ENCODE data around the gene NAA10.

Gene NAA10

DNA sequence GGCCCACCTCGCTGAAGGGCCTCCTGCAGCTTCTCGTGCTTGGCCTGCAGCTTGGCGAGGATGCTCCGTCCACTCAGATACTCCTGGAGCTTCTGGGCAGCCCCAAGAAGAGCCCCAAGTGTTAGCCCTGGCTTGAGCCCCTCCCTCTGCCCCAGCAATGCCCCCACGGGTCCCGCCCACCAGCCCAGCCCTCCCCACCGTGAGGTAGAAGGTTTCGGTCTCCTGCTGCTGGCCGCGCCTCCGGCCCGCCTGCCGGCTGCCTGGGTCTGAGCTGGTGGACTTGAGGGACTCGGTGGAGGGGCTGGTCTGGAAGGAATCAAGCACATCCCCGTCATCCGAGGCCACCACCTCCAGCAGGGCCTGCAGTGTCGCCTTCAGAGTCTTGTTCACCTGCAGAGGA, 21.6 kb downstream of the NAA10 start:
- no peaks in the 10 kb centered on the region for H3K9me3 ChIP-seq (ENCODE audit: control insufficient read depth in 5 of 5, low read length in 5 of 5)
- H3K27ac ChIP-seq (ENCODE audit: low read depth, low read length): no peak overlapping the region
- H3K36me3 ChIP-seq (ENCODE audit: control insufficient read depth in 5 of 5, insufficient read depth in 5 of 5, low read length in 5 of 5): peaks cover 0 to 5% (median 0%) of the 10 kb centered on the region in 5 donors
- no peak overlapping the region for H3K9ac ChIP-seq (ENCODE audit: low read length in 5 of 5)
- peaks cover 0 to 6% (median 0%) of the 10 kb centered on the region in 5 donors for H3K4me1 ChIP-seq (ENCODE audit: control insufficient read depth in 5 of 5, insufficient read depth in 5 of 5, low read length in 5 of 5)
- H3K4me3 ChIP-seq (ENCODE audit: low read depth in 1 of 5, low read length in 5 of 5): no peak overlapping the region
- H3K27me3 ChIP-seq (ENCODE audit: control insufficient read depth in 5 of 5, insufficient read depth in 4 of 5, low read length in 5 of 5): peaks cover under 1 to 27% (median 10%) of the 10 kb centered on the region in 5 donors

GRCh38 chrX:153911798-153912197, 23.0 kb downstream of the NAA10 start:
- H3K4me1 ChIP-seq (ENCODE audit: control insufficient read depth in 5 of 5, insufficient read depth in 5 of 5, low read length in 5 of 5): peaks cover 0 to 17% (median 0%) of the 10 kb centered on the region in 5 donors
- no peak overlapping the region for H3K9ac ChIP-seq (ENCODE audit: low read length in 5 of 5)
- no peak overlapping the region for H3K4me3 ChIP-seq (ENCODE audit: low read depth in 1 of 5, low read length in 5 of 5)
- peaks cover 8 to 37% (median 18%) of the 10 kb centered on the region in 5 donors for H3K27me3 ChIP-seq (ENCODE audit: control insufficient read depth in 5 of 5, insufficient read depth in 4 of 5, low read length in 5 of 5)
- no peak overlapping the region for H3K27ac ChIP-seq (ENCODE audit: low read depth, low read length)
- H3K9me3 ChIP-seq (ENCODE audit: control insufficient read depth in 5 of 5, low read length in 5 of 5): no peaks in the 10 kb centered on the region
- peaks cover 0 to 10% (median 0%) of the 10 kb centered on the region in 5 donors for H3K36me3 ChIP-seq (ENCODE audit: control insufficient read depth in 5 of 5, insufficient read depth in 5 of 5, low read length in 5 of 5)

- Histone ChIP-seq H3K4me1 (ENCODE audit: control insufficient read depth in 5 of 5, insufficient read depth in 5 of 5, low read length in 5 of 5) (peaks cover 0 to 30% (median 0%) of the 10 kb centered on the region in 5 donors), H3K4me3 (ENCODE audit: low read depth in 1 of 5, low read length in 5 of 5) (no peak overlapping the region), H3K36me3 (ENCODE audit: control insufficient read depth in 5 of 5, insufficient read depth in 5 of 5, low read length in 5 of 5) (peaks cover 0 to 10% (median 0%) of the 10 kb centered on the region in 5 donors), H3K27ac (ENCODE audit: low read depth, low read length) (no peak overlapping the region), H3K9me3 (ENCODE audit: control insufficient read depth in 5 of 5, low read length in 5 of 5) (no peaks in the 10 kb centered on the region), H3K27me3 (ENCODE audit: control insufficient read depth in 5 of 5, insufficient read depth in 4 of 5, low read length in 5 of 5) (peaks cover 12 to 43% (median 21%) of the 10 kb centered on the region in 5 donors), H3K9ac (ENCODE audit: low read length in 5 of 5) (no peak overlapping the region)
Observed at GRCh38 chrX:153910446-153910845, 24.4 kb downstream of the NAA10 start.

GRCh38 chrX:153909980-153910360, 24.9 kb downstream of the NAA10 start:
- no peak overlapping the region for H3K9ac ChIP-seq (ENCODE audit: low read length in 5 of 5)
- H3K4me1 ChIP-seq (ENCODE audit: control insufficient read depth in 5 of 5, insufficient read depth in 5 of 5, low read length in 5 of 5): peaks cover 0 to 30% (median 0%) of the 10 kb centered on the region in 5 donors
- peaks cover 0 to 10% (median 0%) of the 10 kb centered on the region in 5 donors for H3K36me3 ChIP-seq (ENCODE audit: control insufficient read depth in 5 of 5, insufficient read depth in 5 of 5, low read length in 5 of 5)
- peaks cover 12 to 43% (median 21%) of the 10 kb centered on the region in 5 donors for H3K27me3 ChIP-seq (ENCODE audit: control insufficient read depth in 5 of 5, insufficient read depth in 4 of 5, low read length in 5 of 5)
- H3K27ac ChIP-seq (ENCODE audit: low read depth, low read length): no peak overlapping the region
- no peak overlapping the region for H3K4me3 ChIP-seq (ENCODE audit: low read depth in 1 of 5, low read length in 5 of 5)
- no peaks in the 10 kb centered on the region for H3K9me3 ChIP-seq (ENCODE audit: control insufficient read depth in 5 of 5, low read length in 5 of 5)

DNA sequence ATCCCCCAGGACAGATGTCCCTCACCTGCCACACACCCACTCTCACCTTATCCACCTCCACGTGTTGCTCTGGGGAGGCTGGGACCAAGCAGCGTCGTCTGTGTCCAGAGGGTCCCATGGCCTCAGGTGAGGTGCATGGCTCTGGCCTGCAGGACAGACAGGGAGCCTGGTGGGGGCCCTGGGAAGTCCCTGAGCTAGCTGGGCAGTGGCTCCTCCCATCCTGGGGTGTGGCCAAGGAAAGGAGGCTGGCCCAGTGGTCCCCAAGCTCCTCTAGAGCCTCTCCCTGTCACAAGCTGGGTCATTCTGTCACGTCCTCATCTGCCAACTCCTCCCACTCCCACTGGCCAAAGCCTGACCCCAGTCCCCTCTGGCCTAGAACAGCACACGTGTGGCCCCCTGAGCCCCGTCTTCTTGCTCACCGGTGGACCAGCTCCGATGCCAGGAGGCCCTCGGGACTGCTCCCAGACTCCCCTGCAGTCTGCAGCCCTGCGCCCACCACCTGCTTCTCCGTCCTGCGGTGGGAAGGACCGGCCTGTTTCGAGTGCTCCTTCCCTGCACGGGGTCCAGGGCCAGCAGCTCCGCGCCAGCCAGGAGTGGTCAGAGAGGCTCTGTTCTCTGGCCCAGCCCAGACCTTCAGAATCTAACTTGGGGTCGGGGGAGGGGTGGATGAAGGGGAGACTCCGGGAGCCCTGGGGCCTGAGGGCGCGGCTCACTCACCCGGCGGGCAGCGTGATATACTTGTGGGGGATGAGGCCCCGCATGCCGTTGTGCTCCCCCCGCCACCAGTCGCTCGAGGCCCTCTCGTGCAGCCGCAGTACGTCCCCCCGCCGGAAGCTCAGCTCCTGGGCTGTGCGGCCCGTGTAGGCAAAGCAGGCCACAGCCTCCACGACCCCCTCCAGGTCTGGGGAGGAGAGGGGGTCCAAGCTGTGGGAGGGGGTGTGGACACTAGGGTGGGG, 25.5 kb downstream of the NAA10 start:
- Histone ChIP-seq H3K9me3 (ENCODE audit: control insufficient read depth in 5 of 5, low read length in 5 of 5) (no peaks in the 10 kb centered on the region), H3K36me3 (ENCODE audit: control insufficient read depth in 5 of 5, insufficient read depth in 5 of 5, low read length in 5 of 5) (peaks cover 0 to 10% (median 0%) of the 10 kb centered on the region in 5 donors), H3K27me3 (ENCODE audit: control insufficient read depth in 5 of 5, insufficient read depth in 4 of 5, low read length in 5 of 5) (peaks cover 12 to 45% (median 21%) of the 10 kb centered on the region in 5 donors), H3K9ac (ENCODE audit: low read length in 5 of 5) (no peak overlapping the region), H3K4me1 (ENCODE audit: control insufficient read depth in 5 of 5, insufficient read depth in 5 of 5, low read length in 5 of 5) (peaks cover 0 to 30% (median 0%) of the 10 kb centered on the region in 5 donors), H3K4me3 (ENCODE audit: low read depth in 1 of 5, low read length in 5 of 5) (no peak overlapping the region), H3K27ac (ENCODE audit: low read depth, low read length) (no peak overlapping the region)

DNA sequence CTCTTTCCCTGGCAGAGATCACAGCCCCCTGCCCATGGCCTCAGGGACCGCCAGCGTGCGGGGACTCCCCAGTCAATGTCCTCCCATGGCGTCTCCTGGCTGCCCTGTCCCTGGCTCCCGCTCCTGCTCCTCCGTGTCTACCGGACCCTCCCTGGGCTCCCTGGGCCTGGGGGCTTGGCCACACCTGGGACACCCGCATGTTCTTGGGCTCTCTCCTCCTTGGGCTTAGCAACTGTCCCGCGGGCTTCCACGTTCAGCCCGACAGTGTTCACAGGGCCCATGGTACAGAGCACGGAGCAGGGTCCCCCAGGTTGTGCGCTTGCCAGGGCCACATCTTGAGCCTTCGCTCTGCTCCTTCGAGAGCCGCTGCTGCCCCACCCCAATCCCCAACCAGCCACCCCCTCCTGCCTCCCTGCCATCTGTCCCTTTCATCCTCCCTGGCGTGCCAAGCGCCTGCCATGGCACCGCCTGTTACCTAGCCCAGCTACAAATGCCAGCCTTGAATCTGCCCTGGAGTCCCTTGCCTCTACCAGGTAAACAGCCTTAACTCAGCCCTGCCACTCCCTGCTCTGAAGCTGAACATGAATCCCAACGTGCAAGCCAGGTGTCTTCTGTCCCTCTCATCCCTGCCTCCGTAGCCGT, 26.5 kb downstream of the NAA10 start:
- no peak overlapping the region for H3K27ac ChIP-seq (ENCODE audit: low read depth, low read length)
- no peak overlapping the region for H3K4me3 ChIP-seq (ENCODE audit: low read depth in 1 of 5, low read length in 5 of 5)
- no peak overlapping the region for H3K9ac ChIP-seq (ENCODE audit: low read length in 5 of 5)
- no peaks in the 10 kb centered on the region for H3K9me3 ChIP-seq (ENCODE audit: control insufficient read depth in 5 of 5, low read length in 5 of 5)
- peaks cover 0 to 38% (median 7%) of the 10 kb centered on the region in 5 donors for H3K4me1 ChIP-seq (ENCODE audit: control insufficient read depth in 5 of 5, insufficient read depth in 5 of 5, low read length in 5 of 5)
- peaks cover 12 to 42% (median 25%) of the 10 kb centered on the region in 5 donors for H3K27me3 ChIP-seq (ENCODE audit: control insufficient read depth in 5 of 5, insufficient read depth in 4 of 5, low read length in 5 of 5)
- peaks cover 0 to 10% (median 0%) of the 10 kb centered on the region in 5 donors for H3K36me3 ChIP-seq (ENCODE audit: control insufficient read depth in 5 of 5, insufficient read depth in 5 of 5, low read length in 5 of 5)

- peaks cover 12 to 39% (median 25%) of the 10 kb centered on the region in 5 donors for H3K27me3 ChIP-seq (ENCODE audit: control insufficient read depth in 5 of 5, insufficient read depth in 4 of 5, low read length in 5 of 5)
- no peak overlapping the region for H3K4me3 ChIP-seq (ENCODE audit: low read depth in 1 of 5, low read length in 5 of 5)
- no peaks in the 10 kb centered on the region for H3K9me3 ChIP-seq (ENCODE audit: control insufficient read depth in 5 of 5, low read length in 5 of 5)
Observed at GRCh38 chrX:153907456-153907855, 27.4 kb downstream of the NAA10 start.

GRCh38 chrX:153906126-153906917, 28.5 kb downstream of the NAA10 start:
- no peak overlapping the region for H3K27ac ChIP-seq (ENCODE audit: low read depth, low read length)
- no peak overlapping the region for H3K9ac ChIP-seq (ENCODE audit: low read length in 5 of 5)
- H3K4me1 ChIP-seq (ENCODE audit: control insufficient read depth in 5 of 5, insufficient read depth in 5 of 5, low read length in 5 of 5): peaks cover 0 to 58% (median 22%) of the 10 kb centered on the region in 5 donors
- peak overlapping the region in 2 of 5 donors; percentile 50 to 62 for H3K4me3 ChIP-seq (ENCODE audit: low read depth in 1 of 5, low read length in 5 of 5)
- peaks cover 12 to 36% (median 25%) of the 10 kb centered on the region in 5 donors for H3K27me3 ChIP-seq (ENCODE audit: control insufficient read depth in 5 of 5, insufficient read depth in 4 of 5, low read length in 5 of 5)
- no peaks in the 10 kb centered on the region for H3K9me3 ChIP-seq (ENCODE audit: control insufficient read depth in 5 of 5, low read length in 5 of 5)
- H3K36me3 ChIP-seq (ENCODE audit: control insufficient read depth in 5 of 5, insufficient read depth in 5 of 5, low read length in 5 of 5): peaks cover 0 to 4% (median 0%) of the 10 kb centered on the region in 5 donors

More at GRCh38 chrX:153907456-153907855, 27.4 kb downstream of the NAA10 start:
- Histone ChIP-seq H3K9ac (ENCODE audit: low read length in 5 of 5) (no peak overlapping the region), H3K36me3 (ENCODE audit: control insufficient read depth in 5 of 5, insufficient read depth in 5 of 5, low read length in 5 of 5) (peaks cover 0 to 4% (median 0%) of the 10 kb centered on the region in 5 donors), H3K4me1 (ENCODE audit: control insufficient read depth in 5 of 5, insufficient read depth in 5 of 5, low read length in 5 of 5) (peaks cover 0 to 47% (median 14%) of the 10 kb centered on the region in 5 donors), H3K27ac (ENCODE audit: low read depth, low read length) (no peak overlapping the region)

DNA sequence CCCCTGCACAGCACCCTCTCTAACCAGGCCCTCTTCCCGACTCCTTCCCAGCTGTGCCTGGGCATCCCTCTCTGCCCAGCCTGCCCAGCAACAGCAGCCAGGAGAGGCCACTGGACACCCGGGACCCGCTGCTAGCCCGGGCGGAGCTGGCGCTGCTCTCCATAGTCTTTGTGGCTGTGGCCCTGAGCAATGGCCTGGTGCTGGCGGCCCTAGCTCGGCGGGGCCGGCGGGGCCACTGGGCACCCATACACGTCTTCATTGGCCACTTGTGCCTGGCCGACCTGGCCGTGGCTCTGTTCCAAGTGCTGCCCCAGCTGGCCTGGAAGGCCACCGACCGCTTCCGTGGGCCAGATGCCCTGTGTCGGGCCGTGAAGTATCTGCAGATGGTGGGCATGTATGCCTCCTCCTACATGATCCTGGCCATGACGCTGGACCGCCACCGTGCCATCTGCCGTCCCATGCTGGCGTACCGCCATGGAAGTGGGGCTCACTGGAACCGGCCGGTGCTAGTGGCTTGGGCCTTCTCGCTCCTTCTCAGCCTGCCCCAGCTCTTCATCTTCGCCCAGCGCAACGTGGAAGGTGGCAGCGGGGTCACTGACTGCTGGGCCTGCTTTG, 29.2 kb downstream of the NAA10 start:
- Histone ChIP-seq H3K4me1 (ENCODE audit: control insufficient read depth in 5 of 5, insufficient read depth in 5 of 5, low read length in 5 of 5) (peaks cover 0 to 64% (median 28%) of the 10 kb centered on the region in 5 donors), H3K27me3 (ENCODE audit: control insufficient read depth in 5 of 5, insufficient read depth in 4 of 5, low read length in 5 of 5) (peaks cover 12 to 33% (median 21%) of the 10 kb centered on the region in 5 donors), H3K36me3 (ENCODE audit: control insufficient read depth in 5 of 5, insufficient read depth in 5 of 5, low read length in 5 of 5) (peaks cover 0 to 4% (median 0%) of the 10 kb centered on the region in 5 donors), H3K27ac (ENCODE audit: low read depth, low read length) (no peak overlapping the region), H3K4me3 (ENCODE audit: low read depth in 1 of 5, low read length in 5 of 5) (peak overlapping the region in 3 of 5 donors; percentile 50 to 62 (median 55)), H3K9ac (ENCODE audit: low read length in 5 of 5) (peak overlapping the region in 1 of 5 donors; percentile 8), H3K9me3 (ENCODE audit: control insufficient read depth in 5 of 5, low read length in 5 of 5) (no peaks in the 10 kb centered on the region)

All from subcutaneous abdominal adipose tissue (tissue), 5 donors.